Erythroblast (primary cell): Measurements from ENCODE around the gene RETREG2.

Source experiments
- GATA1 ChIP-seq: IDR thresholded peaks from 2 replicates; pipeline ENCODE4 v1.6.1; 2011; ENCODE audit warnings: low read depth, mild to moderate bottlenecking, control low read depth, low read length, moderate library complexity
- POLR2A ChIP-seq: IDR thresholded peaks from 2 replicates; pipeline ENCODE4 v1.6.1; 2011; ENCODE audit warnings: mild to moderate bottlenecking, low read length

- TF ChIP-seq POLR2A (no peak), GATA1 (no peak)
These were observed 8.0 kb upstream of the RETREG2 start, which contains the start of gene SLC23A3 for GRCh38 chr2:219169930-219170654.
